ENCODE data around the gene LRG1.
A peak's percentile ranks its signal among the peaks of the same experiment; 100 is the strongest.

The LRG1 gene

DNA sequence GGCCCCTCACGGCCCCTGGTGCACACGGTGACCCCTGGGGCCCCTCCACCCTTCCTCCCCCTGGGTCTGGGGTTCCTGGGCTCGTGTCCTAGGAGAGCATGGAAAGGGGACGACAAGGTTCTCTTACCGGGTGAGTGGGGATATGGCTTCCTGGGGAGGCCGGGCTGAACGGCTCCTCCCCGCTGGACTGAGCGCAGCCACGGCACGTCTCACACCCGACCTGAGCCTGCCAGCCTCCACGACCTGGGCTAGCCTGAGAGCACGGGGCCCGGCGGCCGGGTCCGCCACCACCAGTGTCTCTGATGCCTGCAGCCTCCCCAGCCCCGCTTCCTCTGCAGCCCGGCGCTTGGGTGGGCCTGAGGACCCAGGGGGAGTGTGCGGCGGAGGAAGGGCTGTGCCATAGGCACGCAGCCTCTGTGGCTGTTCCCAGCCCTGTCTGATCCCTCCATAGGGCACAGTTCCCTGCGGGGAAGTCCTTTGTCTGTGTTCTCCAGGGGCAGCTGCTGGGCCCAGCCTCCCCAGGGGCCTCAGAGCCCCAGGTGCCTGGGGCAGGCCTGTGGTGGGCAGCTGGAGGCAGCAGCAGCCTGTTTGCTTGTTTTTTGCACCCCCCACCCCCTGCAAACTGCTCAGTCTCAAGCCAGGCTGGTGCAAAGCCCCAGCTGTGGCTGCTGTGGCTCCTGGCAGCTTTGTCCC lies 36.6 kb downstream of the LRG1 start:
- peaks cover 6% of the 10 kb centered on the region for H3K36me3 ChIP-seq (ENCODE audit: low read depth)
- DNase-seq (ENCODE audit: low spot score) (peak; percentile 45), ATAC-seq (ENCODE audit: low read depth) (no peak)
- no peaks in the 10 kb centered on the region for H3K4me1 ChIP-seq (ENCODE audit: insufficient read depth, poor library complexity, severe bottlenecking)
- TF ChIP-seq, protein P1, sequence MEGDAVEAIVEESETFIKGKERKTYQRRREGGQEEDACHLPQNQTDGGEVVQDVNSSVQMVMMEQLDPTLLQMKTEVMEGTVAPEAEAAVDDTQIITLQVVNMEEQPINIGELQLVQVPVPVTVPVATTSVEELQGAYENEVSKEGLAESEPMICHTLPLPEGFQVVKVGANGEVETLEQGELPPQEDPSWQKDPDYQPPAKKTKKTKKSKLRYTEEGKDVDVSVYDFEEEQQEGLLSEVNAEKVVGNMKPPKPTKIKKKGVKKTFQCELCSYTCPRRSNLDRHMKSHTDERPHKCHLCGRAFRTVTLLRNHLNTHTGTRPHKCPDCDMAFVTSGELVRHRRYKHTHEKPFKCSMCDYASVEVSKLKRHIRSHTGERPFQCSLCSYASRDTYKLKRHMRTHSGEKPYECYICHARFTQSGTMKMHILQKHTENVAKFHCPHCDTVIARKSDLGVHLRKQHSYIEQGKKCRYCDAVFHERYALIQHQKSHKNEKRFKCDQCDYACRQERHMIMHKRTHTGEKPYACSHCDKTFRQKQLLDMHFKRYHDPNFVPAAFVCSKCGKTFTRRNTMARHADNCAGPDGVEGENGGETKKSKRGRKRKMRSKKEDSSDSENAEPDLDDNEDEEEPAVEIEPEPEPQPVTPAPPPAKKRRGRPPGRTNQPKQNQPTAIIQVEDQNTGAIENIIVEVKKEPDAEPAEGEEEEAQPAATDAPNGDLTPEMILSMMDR (IDR thresholded peaks at IDR 0.05; ENCODE audit: poor library complexity, severe bottlenecking) = no peak
- H3K27ac ChIP-seq (ENCODE audit: poor library complexity, severe bottlenecking) = no peak overlapping the region
- no peak overlapping the region for H3K4me3 ChIP-seq (ENCODE audit: severe bottlenecking)
- H3K9me3 ChIP-seq (ENCODE audit: severe bottlenecking) = no peaks in the 10 kb centered on the region
- no peaks in the 10 kb centered on the region for H3K27me3 ChIP-seq (ENCODE audit: insufficient read depth, poor library complexity, severe bottlenecking)

DNA sequence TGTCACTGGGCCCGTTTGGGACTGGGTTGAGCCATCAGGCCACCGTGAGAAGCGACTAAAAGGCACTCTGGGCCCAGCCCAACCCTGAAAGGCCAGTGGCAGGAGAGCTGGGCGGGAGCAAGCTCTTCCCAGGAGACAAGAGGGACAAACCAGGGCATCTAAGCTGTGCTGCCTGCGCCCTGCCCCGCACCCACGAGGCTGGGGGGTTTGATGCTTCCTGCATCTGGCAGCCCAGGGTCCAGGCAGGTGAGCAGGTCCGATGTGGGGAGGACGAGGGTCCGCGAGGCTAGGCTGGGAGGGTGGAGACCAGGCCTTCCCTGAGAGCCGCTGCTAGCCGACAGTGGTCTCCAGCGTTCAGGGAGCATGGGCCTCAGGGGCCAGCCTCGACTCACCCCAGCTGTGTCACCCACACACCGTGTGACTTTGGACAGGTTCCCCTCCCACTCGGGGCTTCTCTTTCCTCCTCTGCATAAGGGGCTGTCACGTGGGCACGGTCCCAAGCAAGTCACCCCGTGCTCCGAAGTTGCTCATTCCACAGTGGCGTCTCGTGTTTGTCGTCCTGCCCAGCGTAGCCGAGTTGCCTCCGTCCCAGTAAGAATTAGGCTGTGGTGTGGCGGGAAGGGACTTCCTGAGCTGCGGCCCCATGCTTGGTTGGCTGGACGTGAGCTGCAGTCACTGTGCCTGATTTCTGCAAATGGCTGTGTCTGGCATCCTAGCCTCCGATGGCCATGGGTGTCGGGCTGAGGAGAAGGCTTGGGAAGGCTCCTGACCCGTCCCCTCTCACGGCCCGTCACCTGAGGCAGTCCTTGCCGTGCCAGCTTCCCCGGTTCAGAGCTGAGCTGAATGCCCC lies 37.3 kb downstream of the LRG1 start:
- H3K36me3 ChIP-seq (ENCODE audit: low read depth) = peaks cover 12% of the 10 kb centered on the region
- no peak overlapping the region for H3K4me3 ChIP-seq (ENCODE audit: severe bottlenecking)
- H3K27me3 ChIP-seq (ENCODE audit: insufficient read depth, poor library complexity, severe bottlenecking) = no peaks in the 10 kb centered on the region
- no peak overlapping the region for H3K27ac ChIP-seq (ENCODE audit: poor library complexity, severe bottlenecking)
- ATAC-seq (ENCODE audit: low read depth) (no peak), DNase-seq (ENCODE audit: low spot score) (peak; percentile 52)
- TF ChIP-seq, protein P1 (IDR thresholded peaks at IDR 0.05; ENCODE audit: poor library complexity, severe bottlenecking) = no peak
- no peaks in the 10 kb centered on the region for H3K9me3 ChIP-seq (ENCODE audit: severe bottlenecking)
- no peaks in the 10 kb centered on the region for H3K4me1 ChIP-seq (ENCODE audit: insufficient read depth, poor library complexity, severe bottlenecking)

DNA sequence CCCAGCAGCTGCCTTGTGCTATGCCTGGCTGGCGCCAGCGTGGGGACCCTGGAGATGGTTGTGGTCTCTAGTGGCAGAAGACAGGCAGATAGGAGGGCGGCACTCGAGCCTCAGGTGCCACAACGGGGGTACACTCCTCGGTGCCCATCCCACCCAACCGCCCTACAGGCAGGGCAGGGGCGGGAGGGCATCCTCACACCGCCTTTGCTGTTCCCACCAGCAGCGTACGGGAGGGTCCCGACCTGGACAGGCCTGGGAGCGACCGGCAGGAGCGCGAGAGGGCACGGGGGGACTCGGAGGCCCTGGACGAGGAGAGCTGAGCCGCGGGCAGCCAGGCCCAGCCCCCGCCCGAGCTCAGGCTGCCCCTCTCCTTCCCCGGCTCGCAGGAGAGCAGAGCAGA lies 38.1 kb downstream of the LRG1 start:
- Histone ChIP-seq H3K36me3 (ENCODE audit: low read depth) (peaks cover 15% of the 10 kb centered on the region), H3K9me3 (ENCODE audit: severe bottlenecking) (no peaks in the 10 kb centered on the region), H3K4me1 (ENCODE audit: insufficient read depth, poor library complexity, severe bottlenecking) (no peaks in the 10 kb centered on the region), H3K27ac (ENCODE audit: poor library complexity, severe bottlenecking) (no peak overlapping the region), H3K4me3 (ENCODE audit: severe bottlenecking) (no peak overlapping the region), H3K27me3 (ENCODE audit: insufficient read depth, poor library complexity, severe bottlenecking) (no peaks in the 10 kb centered on the region)
- ATAC-seq (ENCODE audit: low read depth) (no peak), DNase-seq (ENCODE audit: low spot score) (peak; percentile 46)
- TF ChIP-seq, protein P1 (IDR thresholded peaks at IDR 0.05; ENCODE audit: poor library complexity, severe bottlenecking) = no peak

GRCh38 chr19:4500841-4501591 lies 38.8 kb downstream of the LRG1 start:
- H3K4me1 ChIP-seq (ENCODE audit: insufficient read depth, poor library complexity, severe bottlenecking) = no peaks in the 10 kb centered on the region
- DNase-seq (ENCODE audit: low spot score) = peak; percentile 44
- H3K27me3 ChIP-seq (ENCODE audit: insufficient read depth, poor library complexity, severe bottlenecking) = no peaks in the 10 kb centered on the region
- TF ChIP-seq, protein P1 (IDR thresholded peaks at IDR 0.05; ENCODE audit: poor library complexity, severe bottlenecking) = no peak
- H3K4me3 ChIP-seq (ENCODE audit: severe bottlenecking) = no peak overlapping the region
- ATAC-seq (ENCODE audit: low read depth) = no peak
- no peaks in the 10 kb centered on the region for H3K9me3 ChIP-seq (ENCODE audit: severe bottlenecking)
- no peak overlapping the region for H3K27ac ChIP-seq (ENCODE audit: poor library complexity, severe bottlenecking)
- H3K36me3 ChIP-seq (ENCODE audit: low read depth) = peaks cover 15% of the 10 kb centered on the region

Data from RWPE2 (cell line).